Daoy (cell line): ENCODE measurements around the gene EZH2. TPM values are rescaled to one million over a fixed set of nuclear protein-coding genes. Genes with fewer than 3 reads are reported as not detected.

Source experiments
- DNase-seq: peaks from one replicate; pipeline ENCODE4 v3.0.0-alpha.2; 2015; ENCODE audit warnings: low read depth
- total RNA-seq: library from RNA; depleted of rRNA; stranded (reverse); fragments of >200 nt; shearing (Covaris generic); gene quantifications from 2 replicates; pipeline ENCODE4 v1.2.3, GENCODE V29; 2014; rRNA removed

The EZH2 gene
- total RNA-seq, 1 experiment from 2014 or later = 70.1 TPM

DNA sequence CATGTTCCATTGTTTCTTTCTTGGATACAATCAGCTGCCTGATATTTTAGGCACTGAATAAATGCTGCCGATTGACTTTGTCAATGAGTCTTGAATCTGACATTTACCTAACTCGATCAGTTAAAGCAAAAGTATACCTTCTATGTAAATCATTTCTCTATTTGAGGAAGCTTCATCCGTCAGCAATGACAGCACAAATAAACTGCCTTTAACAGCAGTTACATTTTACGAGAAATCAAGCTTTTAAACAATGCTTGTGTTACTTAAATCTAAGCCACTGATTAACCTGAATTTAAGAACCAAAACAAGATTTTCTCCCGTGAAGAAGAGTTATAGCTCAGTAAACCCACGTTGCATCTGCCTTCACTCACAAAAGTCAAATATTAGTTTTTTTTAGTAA lies 114.1 kb downstream of the EZH2 start:
- no peak for DNase-seq

DNA sequence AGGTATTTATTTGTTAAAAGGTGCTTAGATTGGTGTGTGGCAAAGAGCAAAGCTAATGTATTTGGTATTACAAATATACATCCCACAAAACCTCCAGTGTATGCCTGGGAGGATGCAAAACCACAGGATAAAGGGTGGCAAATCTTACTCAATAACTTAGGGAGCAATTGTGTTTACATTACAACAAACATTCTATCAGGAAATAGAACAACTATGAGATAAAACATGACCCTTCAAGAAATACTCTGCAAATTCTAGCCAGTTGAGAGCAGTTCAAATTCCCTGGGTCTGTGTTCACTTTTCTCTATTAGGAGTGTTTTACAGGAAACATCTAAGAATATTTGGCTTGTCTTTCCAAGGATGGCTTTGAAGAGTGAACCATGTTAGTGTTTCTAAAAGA lies 120.5 kb downstream of the EZH2 start:
- DNase-seq = no peak

DNA sequence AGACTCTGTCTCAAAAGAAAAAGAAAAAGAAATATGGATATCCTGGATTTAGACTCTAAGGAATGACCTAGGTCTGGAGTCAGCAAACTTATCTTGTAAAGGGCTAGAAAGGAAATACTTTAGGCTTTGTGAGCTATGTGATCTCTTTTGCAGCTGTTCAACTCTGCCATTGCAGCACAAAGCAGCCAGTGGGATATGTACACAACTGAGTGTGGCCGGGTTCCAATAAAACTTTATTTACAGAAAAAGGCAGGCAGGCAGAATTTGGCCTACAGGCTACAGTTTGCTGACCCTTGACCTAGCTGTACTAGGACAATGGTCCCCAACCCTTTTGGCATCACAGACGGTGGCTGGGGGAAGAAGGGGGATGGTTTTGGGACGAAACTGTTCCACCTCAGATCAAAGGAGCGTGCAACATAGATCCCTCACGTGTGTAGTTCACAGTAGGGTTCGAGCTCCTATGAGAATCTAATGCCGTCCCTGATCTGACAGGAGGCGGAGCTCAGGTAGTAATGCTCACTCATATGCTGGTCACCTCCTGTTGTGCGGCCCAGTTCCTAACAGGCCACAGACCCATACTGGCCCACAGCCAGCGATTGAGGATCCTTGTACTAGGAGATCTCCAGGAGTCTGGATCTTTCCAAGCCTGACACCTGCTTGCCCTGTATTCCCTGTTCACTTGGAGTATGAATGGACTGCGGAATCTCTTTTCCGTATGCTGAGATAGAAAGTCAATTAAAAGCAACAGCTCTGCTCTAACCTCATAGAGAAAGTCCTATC lies 122.4 kb downstream of the EZH2 start:
- no peak for DNase-seq

Other genes starting within 250 kb of the EZH2 start
- gene CUL1, start 185.4 kb downstream of the EZH2 start, total RNA-seq = 88.5 and 97.8 TPM in 2 replicates
- gene PDIA4, start 144.2 kb upstream of the EZH2 start, total RNA-seq = 332 and 349 TPM in 2 replicates
- 4.8 and 6.9 TPM in 2 replicates for gene ZNF786, start 206.4 kb upstream of the EZH2 start, total RNA-seq
- gene ZNF425, start 242.0 kb upstream of the EZH2 start, total RNA-seq = 1.3 and 1.4 TPM in 2 replicates